NCI-H510A treated with DMSO at 0.1 percent for 48 hours (cell line): ENCODE measurements around the gene DPP8.
"Not testable (repeated sequence)": the region's sequence is repeated elsewhere in the genome, so short reads cannot be mapped to it uniquely, and the experiment has no call there.

Experiments
- DNase-seq: peaks from one replicate; lab custom pipeline; 2025; lab: John Stamatoyannopoulos, UW

The DPP8 gene

DNA sequence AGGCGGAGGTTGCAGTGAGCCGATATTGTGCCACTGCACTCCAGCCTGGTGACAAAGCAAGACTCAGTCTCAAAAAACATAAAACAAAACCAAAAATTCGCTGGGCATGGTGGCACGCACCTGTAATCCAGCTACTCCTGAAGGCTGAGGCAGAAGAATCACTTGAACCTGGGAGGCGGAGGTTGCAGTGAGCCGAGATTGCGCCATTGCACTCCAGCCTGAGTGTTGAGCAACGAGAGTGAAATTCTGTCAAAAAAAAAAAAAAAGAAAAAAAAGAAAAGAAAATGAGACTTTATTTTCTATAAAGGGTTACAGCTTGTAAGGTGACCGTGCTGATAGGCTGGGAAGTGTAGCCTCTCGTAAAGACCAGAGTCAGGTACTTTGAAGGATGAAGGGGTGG lies 6.7 kb upstream of the DPP8 start:
- no peak for DNase-seq

GRCh38 chr15:65521350-65521749 lies 3.9 kb upstream of the DPP8 start:
- no peak for DNase-seq

GRCh38 chr15:65518633-65519285 lies 1.3 kb upstream of the DPP8 start:
- no peak for DNase-seq

- no peak for DNase-seq
Measured at GRCh38 chr15:65517866-65518207, 348 bp upstream of the DPP8 start.

DNA sequence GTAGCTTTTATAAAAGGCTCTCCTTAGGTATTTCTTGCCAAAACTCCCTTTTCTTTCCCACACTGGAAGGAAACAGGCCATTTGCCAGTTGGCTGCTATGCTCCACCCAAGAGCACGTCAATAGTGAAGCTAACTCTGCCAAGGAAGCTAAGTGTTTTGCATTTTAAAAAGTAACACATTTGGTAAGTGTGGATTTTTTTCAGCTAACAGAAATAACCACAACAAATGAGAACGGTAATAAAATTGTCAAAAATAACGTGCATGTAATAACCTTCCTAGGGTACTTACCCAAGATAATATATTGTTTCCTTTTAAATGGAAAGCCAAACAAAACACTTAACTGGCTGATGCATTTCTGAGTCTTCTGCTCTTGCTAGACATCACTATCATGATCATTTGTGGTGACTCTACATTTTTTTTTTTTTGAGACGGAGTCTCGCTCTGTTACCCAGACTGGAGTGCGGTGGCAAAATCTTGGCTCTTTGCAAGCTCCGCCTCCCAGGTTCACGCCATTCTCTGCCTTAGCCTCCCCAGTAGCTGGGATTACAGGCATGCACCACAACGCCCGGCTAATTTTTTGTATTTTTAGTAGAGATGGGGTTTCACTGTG lies 4.6 kb downstream of the DPP8 start:
- DNase-seq, result no peak

DNA sequence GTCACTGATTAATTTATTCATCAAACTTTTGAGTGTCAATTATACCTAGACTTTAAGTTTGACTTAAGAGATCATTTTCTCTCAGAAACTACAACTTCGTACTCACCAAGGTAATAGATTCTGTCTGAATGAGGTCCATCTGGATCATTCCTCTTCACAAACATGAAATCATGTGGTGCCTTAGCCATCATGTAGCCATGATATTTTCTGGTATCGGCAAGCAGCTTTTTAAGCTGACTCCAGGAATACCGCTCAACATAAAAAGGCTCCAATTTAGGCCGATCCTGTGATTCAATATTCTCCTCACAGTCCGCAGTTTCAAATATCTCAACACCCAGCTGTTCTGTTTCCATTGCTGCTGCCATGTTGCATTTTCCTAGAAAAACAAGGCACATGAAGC lies 5.3 kb downstream of the DPP8 start:
- DNase-seq, result no peak

- no peak for DNase-seq
Measured at GRCh38 chr15:65509321-65509720, 8.2 kb downstream of the DPP8 start.

DNA sequence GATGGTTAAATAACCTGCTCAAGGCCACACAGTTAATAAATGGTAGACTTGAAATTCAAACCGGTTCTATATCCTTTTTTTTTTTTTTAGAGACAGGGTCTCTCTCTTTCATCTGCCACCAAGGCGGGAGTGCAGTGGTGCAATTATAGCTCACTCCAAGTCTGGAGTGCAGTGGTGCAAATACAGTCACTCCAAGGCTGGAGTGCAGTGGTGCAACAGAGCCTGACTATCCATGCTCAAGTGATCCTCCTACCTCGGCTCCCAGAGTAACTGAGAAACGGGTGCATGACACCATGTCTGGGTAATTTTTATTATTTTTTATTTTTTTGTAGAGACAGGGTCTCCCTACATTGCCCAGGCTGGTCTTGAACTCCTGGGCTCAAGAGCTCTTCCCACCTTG lies 23.4 kb downstream of the DPP8 start:
- DNase-seq, result no peak

DNA sequence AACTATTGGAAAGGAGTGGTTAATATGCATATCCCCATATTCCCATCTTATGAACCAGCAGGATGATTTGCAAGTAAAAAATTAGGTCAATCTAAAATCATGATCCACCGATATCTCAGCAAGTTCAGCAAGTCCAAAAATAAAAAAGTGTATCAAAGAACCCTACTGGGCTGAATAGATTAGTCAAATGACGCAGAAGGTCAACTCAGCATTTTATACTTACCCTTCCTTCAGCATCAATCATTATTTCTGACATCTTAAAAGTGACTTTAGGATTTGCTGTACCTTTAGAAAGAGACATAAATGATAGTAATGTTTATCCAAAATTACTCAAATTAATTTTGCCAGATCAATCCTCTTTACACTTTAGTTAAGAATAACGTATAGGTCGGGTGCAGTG lies 32.6 kb downstream of the DPP8 start:
- no peak for DNase-seq

GRCh38 chr15:65476903-65477302 lies 40.6 kb downstream of the DPP8 start:
- no peak for DNase-seq

- no peak for DNase-seq
Measured at GRCh38 chr15:65470866-65471265, 46.6 kb downstream of the DPP8 start.

DNA sequence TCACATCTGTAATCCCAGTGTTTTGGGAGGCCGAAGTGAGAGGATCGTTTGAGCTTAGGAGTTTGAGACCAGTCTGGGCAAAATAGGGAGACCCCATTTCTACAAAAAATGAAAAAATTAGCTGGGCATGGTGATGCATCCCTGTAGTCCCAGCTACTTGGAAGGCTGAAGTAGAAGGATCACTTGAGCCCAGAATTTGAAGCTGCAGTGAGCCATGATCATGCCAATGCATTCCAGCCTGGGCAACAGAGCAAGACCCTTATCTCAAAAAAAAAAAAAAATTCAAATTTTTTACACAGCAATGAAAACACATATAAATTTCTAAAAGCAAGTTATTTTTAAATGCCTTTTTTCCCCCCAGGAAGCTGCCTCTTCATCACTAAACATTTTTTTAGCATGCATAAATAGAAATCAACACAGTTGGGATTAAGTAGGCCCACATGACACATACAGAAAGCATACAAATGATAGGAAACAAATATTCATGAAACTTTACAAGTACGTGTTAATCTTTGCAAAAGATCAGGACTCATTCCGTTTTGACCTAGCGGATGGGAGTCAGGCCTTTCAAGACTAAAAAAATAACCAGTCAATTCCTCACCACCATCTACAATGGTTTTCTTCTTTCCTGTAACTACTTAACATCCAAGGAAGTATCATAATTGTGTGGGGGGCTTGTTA lies 49.1 kb downstream of the DPP8 start:
- no peak for DNase-seq

DNA sequence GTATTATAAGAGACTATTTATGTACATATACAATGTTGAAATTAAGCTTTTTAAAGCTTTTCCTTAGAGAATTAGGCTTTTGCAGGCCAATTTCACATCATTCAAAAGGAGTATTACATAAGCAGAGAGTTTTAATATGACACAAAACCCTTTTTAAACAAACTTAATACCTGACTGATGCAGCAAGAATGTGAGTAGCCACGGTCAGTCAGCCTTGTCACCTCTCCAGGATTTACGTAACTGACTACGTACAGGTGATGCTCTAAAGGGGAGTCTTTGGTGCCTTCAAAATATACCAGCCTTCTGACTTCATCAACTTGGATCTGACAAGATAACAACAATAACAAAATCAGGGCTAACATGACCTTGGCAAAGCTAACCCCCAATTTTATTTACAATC lies 50.6 kb downstream of the DPP8 start:
- no peak for DNase-seq

DNA sequence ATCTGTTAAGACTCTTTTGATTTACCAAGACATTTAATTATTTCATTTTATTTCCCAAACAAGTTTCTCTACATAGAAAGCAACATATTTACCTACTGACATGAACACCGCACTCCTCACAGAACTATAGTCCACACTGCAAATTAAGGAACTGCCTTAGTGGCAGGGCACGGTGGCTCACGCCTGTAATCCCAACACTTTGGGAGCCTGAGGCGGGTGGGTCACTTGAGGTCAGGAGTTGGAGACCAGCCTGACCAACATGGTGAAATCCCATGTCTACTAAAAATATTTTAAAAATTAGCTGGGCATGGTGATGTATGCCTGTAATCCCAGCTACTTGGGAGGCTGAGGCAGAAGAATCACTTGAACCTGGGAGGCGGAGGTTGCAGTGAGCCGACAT lies 54.4 kb downstream of the DPP8 start:
- DNase-seq, result not testable (repeated sequence)

DNA sequence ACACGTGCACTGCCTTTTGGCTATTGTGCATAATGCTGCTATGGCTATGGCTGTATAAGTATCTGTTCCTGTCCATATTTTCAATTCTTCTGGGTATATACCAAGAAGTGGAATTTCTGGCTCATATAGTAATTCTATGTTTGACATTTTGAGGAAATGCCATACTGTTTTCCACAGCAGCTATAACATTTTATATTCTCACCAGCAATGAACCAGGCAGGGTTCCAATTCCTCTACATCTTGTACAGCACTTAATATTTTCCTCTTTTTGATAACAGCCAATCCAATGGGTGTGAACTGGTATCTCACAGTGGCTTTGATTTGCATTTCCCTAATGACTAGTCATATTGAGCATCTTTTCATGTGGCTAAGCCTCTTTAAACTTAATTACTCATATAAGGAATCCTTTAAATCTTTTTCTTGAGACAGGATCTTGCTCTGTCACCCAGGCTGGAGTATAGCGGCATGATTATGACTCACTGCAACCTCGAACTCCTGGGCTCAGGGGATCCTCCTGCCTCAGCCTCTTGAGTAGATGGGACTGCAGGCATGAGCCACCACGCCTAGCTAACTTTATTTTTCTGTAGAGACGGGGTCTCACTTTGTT lies 56.6 kb downstream of the DPP8 start:
- DNase-seq, result no peak

DNA sequence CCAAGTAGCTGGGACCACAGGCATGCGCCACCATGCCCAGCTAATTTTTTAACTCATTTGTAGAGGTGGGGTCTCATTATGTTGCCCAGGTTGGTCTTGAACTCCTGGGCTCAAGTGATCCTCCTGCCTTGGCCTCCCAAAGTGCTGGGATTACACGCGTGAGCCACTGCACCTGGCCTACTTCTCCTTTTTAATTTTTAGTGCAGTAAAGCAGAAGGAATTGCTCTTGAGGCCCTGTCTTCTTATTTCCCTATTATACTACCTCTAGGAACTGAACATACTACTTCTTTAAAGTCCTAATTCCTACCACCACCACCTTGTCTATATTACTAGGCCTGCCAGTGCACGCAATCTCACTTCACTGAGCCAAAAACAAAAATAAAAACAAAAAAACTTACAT lies 62.2 kb downstream of the DPP8 start:
- not testable (repeated sequence) for DNase-seq

- DNase-seq, result no peak
Measured at GRCh38 chr15:65451989-65452388, 65.5 kb downstream of the DPP8 start.

DNA sequence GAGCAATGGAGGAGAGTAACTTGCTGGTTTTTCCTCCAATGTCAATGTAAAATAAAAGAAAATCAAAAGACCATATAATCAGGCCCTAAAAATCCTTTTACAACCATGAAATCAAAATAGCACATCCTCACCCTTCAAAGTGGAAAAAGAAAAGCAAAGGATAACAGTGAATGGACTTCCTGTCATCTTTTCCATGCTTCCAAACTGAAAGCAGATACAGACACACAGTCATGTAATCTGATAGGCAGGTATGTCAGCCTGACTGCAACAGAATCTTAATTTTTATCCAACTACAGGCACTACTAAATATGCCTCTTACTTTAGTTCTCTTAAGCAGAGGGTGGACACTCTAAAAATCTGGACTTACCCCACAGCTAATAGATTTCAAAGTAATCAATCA lies 66.9 kb downstream of the DPP8 start:
- DNase-seq, result no peak

GRCh38 chr15:65447145-65447544 lies 70.3 kb downstream of the DPP8 start:
- DNase-seq, result no peak

DNA sequence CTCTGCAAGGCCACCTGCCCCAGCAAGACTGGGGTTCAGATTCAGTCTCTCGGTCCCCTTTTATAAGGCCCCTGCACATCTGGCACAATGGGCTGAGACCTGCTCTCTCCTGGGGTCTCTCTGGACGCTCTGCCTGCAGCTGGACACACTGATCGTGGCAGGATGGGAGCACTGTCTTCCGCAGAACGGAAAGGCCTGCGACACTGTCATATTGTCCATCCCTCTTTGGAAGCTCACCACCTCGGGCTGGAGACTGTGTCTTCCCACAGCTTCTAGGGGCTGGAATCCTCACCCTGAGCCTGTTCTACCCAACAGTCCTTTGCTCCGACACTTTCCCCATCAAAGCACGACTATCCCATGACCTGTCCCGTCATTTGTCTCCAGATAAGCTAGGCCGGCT lies 83.3 kb downstream of the DPP8 start:
- DNase-seq, result no peak

DNA sequence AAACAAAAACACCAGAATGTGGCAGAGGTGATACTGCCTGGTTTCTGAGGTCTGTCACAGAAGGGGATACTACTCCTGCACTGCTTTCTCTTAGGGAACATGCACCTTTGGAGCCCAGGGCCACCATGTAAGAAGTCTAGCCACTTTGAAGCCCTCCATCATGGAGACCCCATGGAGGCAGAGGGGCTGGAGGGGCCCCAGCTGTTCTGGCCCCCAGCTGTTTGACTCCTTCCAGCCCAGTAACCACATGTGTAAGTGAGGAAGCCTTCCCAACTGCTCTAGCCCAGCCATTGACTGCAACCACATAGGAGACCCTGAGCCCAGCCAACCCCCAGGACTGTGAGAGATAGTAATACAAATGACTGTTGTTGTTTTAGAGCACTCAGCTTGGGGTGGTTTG lies 85.8 kb downstream of the DPP8 start:
- no peak for DNase-seq

DNA sequence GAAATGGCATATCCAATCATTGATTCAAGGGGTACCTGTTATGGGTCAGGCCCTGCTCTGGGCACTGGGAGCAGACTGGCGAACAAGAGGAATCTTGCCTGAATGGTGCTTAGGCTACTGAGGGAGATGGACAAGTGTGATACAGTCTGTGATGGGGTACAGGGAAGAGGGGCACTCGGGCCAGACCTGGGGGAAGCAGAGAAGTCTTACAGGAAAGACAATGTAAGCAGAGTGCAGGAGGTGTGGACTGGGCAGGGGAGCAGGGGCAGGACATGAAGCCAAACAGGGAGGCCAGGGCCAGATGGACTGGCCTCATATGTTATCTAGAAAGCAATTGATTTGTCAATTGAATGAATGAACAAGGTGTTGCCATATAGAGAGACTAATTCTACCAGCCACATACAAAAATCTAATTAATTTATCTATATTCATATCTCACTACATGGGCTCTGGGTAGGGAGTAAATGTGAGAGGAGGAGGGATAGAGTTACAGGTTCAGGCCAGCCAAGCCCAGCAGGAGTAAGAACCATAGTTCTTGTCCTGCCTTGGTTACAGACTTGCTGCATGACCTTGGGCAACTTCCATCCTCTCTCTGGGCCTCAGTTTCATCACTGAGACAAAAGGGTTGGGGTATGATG lies 91.2 kb downstream of the DPP8 start:
- no peak for DNase-seq

DNA sequence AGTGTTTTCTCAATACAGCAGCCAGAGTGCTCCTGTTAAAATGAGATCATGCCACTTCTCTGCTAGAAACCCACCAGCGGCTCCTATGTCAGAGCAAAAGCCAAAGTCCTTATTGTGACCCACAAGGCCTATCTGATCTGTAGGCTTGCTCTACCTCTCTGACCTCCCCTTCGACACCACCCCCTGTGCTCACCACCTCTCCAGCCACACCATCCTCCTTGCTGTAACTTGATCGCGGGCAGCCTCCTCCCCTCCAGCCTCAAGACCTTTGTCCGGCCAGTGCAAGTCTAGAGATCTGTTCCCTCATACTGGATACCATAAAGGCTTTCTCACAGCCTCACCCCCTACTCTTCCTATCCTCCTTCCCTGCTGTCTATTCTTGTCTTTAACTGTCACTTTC lies 92.8 kb downstream of the DPP8 start:
- no peak for DNase-seq
